ENCODE data around the gene MRPL20. TPM values are rescaled to one million over a fixed set of nuclear protein-coding genes. Genes with fewer than 3 reads are reported as not detected.
A peak's percentile ranks its signal among the peaks of the same experiment; 100 is the strongest.

Gene MRPL20
- total and polyA plus RNA-seq, 2 donors (not counting 1 experiment from before 2014, with no cell fraction given), result 81.7 to 150 TPM

GRCh38 chr1:1402072-1402900 is 4.8 kb downstream of the MRPL20 start:
- no peak overlapping the region for H3K4me3 ChIP-seq (replicated peaks in 1 of 4; ENCODE audit: control extremely low read depth in 1 of 4, insufficient read depth in 1 of 4, low read depth in 3 of 4, low read length in 4 of 4)
- H3K9me3 ChIP-seq (ENCODE audit: control insufficient read depth, insufficient read depth, low read depth, low read length), result no peaks in the 10 kb centered on the region
- no peak overlapping the region for H3K9ac ChIP-seq (ENCODE audit: insufficient read depth, low read length)
- H3K4me1 ChIP-seq (ENCODE audit: control insufficient read depth, extremely low read depth, insufficient read depth, low read length), result peaks cover 21% of the 10 kb centered on the region
- TF ChIP-seq, protein P1, sequence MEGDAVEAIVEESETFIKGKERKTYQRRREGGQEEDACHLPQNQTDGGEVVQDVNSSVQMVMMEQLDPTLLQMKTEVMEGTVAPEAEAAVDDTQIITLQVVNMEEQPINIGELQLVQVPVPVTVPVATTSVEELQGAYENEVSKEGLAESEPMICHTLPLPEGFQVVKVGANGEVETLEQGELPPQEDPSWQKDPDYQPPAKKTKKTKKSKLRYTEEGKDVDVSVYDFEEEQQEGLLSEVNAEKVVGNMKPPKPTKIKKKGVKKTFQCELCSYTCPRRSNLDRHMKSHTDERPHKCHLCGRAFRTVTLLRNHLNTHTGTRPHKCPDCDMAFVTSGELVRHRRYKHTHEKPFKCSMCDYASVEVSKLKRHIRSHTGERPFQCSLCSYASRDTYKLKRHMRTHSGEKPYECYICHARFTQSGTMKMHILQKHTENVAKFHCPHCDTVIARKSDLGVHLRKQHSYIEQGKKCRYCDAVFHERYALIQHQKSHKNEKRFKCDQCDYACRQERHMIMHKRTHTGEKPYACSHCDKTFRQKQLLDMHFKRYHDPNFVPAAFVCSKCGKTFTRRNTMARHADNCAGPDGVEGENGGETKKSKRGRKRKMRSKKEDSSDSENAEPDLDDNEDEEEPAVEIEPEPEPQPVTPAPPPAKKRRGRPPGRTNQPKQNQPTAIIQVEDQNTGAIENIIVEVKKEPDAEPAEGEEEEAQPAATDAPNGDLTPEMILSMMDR (conservative IDR thresholded peaks at IDR 0.05 in 1 of 2, IDR thresholded peaks at IDR 0.05 in 1 of 2; ENCODE audit: low read depth in 1 of 2, low read length in 2 of 2), result peak; percentile 58 to 71
- no peak for TF ChIP-seq EZH2 (IDR thresholded peaks at IDR 0.05; ENCODE audit: low read length, missing control alignments)
- H3K27ac ChIP-seq (ENCODE audit: insufficient read depth, low read length), result no peak overlapping the region
- H4K20me1 ChIP-seq (ENCODE audit: control insufficient read depth, extremely low read depth, insufficient read depth, low read length), result no peaks in the 10 kb centered on the region
- H2AFZ ChIP-seq (ENCODE audit: low read length), result no peak overlapping the region
- H3K36me3 ChIP-seq (ENCODE audit: control insufficient read depth, insufficient read depth, low read length), result peaks cover 33% of the 10 kb centered on the region
- no peak overlapping the region for H3K4me2 ChIP-seq (ENCODE audit: extremely low read depth, insufficient read depth, low read length)
- peak; percentile 59 to 72 for DNase-seq (ENCODE audit: low read depth in 2 of 2)
- no peaks in the 10 kb centered on the region for H3K27me3 ChIP-seq (ENCODE audit: control insufficient read depth, insufficient read depth, low read length)
- peaks cover 72% of the 10 kb centered on the region for H3K79me2 ChIP-seq (ENCODE audit: control insufficient read depth, insufficient read depth, low read length)

DNA sequence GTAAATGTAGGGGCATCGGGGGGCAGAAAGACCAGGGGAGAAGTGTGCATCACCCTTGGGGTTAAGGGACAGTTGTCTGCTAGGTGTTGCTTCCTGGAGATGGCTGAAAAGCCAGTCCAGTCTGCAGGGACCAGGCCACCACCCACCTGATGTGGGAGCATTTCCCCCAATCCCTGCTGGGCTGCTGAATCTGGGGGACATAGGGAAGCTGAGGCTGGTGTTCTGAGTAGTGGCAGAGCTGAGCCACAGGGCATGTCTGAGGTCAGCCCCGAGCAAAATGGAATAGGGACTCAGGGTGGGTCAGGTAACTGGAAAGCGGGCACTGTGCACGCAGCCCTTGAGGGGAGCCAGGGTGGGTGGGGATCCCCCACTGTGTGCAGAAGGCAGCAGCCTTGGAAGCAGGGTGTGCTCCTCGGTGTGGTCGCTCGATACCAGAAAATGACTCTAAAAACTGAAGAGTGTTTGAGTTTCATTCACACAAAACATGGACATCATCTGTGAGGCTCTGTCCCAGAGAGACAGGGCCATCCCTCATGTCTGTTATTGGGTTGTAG is 5.6 kb downstream of the MRPL20 start:
- TF ChIP-seq EZH2 (IDR thresholded peaks at IDR 0.05; ENCODE audit: low read length, missing control alignments), result no peak
- TF ChIP-seq, protein P1 (conservative IDR thresholded peaks at IDR 0.05 in 1 of 2, IDR thresholded peaks at IDR 0.05 in 1 of 2; ENCODE audit: low read depth in 1 of 2, low read length in 2 of 2), result no peak
- Histone ChIP-seq H3K4me1 (ENCODE audit: control insufficient read depth, extremely low read depth, insufficient read depth, low read length) (peaks cover 21% of the 10 kb centered on the region), H3K9ac (ENCODE audit: insufficient read depth, low read length) (no peak overlapping the region), H3K4me3 (replicated peaks in 1 of 4; ENCODE audit: control extremely low read depth in 1 of 4, insufficient read depth in 1 of 4, low read depth in 3 of 4, low read length in 4 of 4) (peak overlapping the region in 1 of 4 experiments; percentile 14), H3K36me3 (ENCODE audit: control insufficient read depth, insufficient read depth, low read length) (peaks cover 37% of the 10 kb centered on the region), H2AFZ (ENCODE audit: low read length) (no peak overlapping the region), H3K27ac (ENCODE audit: insufficient read depth, low read length) (no peak overlapping the region), H3K9me3 (ENCODE audit: control insufficient read depth, insufficient read depth, low read depth, low read length) (no peaks in the 10 kb centered on the region), H4K20me1 (ENCODE audit: control insufficient read depth, extremely low read depth, insufficient read depth, low read length) (no peaks in the 10 kb centered on the region), H3K27me3 (ENCODE audit: control insufficient read depth, insufficient read depth, low read length) (no peaks in the 10 kb centered on the region), H3K79me2 (ENCODE audit: control insufficient read depth, insufficient read depth, low read length) (peaks cover 69% of the 10 kb centered on the region), H3K4me2 (ENCODE audit: extremely low read depth, insufficient read depth, low read length) (no peak overlapping the region)
- DNase-seq (ENCODE audit: low read depth in 2 of 2), result no peak

- peak overlapping the region; percentile 91 for H3K27ac ChIP-seq (ENCODE audit: insufficient read depth, low read length)
Observed at GRCh38 chr1:1400576-1401456, 6.3 kb downstream of the MRPL20 start.

More at GRCh38 chr1:1400576-1401456, 6.3 kb downstream of the MRPL20 start:
- Histone ChIP-seq H2AFZ (ENCODE audit: low read length) (no peak overlapping the region), H3K4me1 (ENCODE audit: control insufficient read depth, extremely low read depth, insufficient read depth, low read length) (peaks cover 18% of the 10 kb centered on the region), H3K4me2 (ENCODE audit: extremely low read depth, insufficient read depth, low read length) (peak overlapping the region; percentile 100), H4K20me1 (ENCODE audit: control insufficient read depth, extremely low read depth, insufficient read depth, low read length) (no peaks in the 10 kb centered on the region), H3K4me3 (replicated peaks in 1 of 4; ENCODE audit: control extremely low read depth in 1 of 4, insufficient read depth in 1 of 4, low read depth in 3 of 4, low read length in 4 of 4) (peak overlapping the region; percentile 77 to 100 (median 96)), H3K79me2 (ENCODE audit: control insufficient read depth, insufficient read depth, low read length) (peaks cover 62% of the 10 kb centered on the region), H3K27me3 (ENCODE audit: control insufficient read depth, insufficient read depth, low read length) (no peaks in the 10 kb centered on the region), H3K9me3 (ENCODE audit: control insufficient read depth, insufficient read depth, low read depth, low read length) (no peaks in the 10 kb centered on the region), H3K9ac (ENCODE audit: insufficient read depth, low read length) (peak overlapping the region; percentile 89), H3K36me3 (ENCODE audit: control insufficient read depth, insufficient read depth, low read length) (peaks cover 37% of the 10 kb centered on the region)
- no peak for TF ChIP-seq EZH2 (IDR thresholded peaks at IDR 0.05; ENCODE audit: low read length, missing control alignments)
- TF ChIP-seq, protein P1 (conservative IDR thresholded peaks at IDR 0.05 in 1 of 2, IDR thresholded peaks at IDR 0.05 in 1 of 2; ENCODE audit: low read depth in 1 of 2, low read length in 2 of 2), result no peak
- DNase-seq (ENCODE audit: low read depth in 2 of 2), result peak in 1 of 2 donors; percentile 18

All from fibroblast of lung (primary cell).